Activated CD8-positive, alpha-beta memory T cell treated with anti-CD3 and anti-CD28 coated beads, Interleukin-2, amount 50 U/mL, for 1 hour (primary cell): ENCODE measurements around the gene TPPP2.
"Not testable (repeated sequence)": the region's sequence is repeated elsewhere in the genome, so short reads cannot be mapped to it uniquely, and the experiment has no call there.

Experiments used
- DNase-seq: peaks from one replicate; pipeline ENCODE4 v3.0.0-alpha.2; 2020; ENCODE audit errors: extremely low read depth

Gene TPPP2

DNA sequence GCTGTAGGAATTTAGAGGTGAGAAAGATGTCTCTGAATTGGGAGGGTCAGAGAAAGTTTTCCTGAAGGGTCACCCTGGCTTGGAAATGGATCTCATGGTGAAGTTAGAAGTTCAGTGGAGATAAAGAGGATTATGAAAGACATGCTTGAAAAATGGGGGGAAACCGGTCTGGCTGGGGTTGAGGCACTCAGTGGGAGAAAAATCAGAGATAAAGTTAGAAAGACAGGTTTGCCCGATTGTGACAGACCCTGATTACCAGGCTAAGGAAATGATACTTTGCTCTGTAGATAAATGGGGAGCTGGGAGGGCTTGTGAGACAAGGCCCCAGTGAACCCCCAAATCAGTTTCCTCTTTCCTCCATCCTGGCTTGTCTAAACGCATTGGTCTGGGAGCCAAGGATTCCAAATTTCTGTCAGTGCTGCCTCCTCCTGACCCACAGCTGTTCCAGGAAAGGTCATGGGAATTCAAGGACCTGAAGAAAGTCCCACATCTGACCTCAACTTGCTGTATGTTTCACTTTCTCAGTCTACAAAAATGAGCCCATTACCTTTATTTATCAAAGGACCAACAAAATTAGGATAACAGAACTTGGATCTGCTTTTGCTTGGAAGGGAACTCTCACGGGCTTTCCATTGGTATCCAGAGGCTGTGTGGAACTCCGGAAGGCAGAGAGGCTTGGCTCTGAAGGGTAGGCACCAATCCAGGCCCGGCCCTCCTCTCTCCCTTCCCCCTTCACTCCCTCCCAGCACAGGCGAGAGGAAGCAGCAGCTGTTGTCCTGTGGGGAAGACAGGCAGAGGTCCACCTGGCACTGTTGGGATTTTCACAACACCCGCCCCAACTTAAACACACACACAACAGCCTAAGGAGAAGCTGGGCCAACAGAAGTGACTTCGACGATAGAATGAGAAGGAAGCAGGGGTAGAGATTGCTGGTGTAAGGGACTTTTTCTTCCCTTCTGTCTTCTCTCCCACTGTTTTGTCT, 8.7 kb downstream of the TPPP2 start:
- DNase-seq = no peak

DNA sequence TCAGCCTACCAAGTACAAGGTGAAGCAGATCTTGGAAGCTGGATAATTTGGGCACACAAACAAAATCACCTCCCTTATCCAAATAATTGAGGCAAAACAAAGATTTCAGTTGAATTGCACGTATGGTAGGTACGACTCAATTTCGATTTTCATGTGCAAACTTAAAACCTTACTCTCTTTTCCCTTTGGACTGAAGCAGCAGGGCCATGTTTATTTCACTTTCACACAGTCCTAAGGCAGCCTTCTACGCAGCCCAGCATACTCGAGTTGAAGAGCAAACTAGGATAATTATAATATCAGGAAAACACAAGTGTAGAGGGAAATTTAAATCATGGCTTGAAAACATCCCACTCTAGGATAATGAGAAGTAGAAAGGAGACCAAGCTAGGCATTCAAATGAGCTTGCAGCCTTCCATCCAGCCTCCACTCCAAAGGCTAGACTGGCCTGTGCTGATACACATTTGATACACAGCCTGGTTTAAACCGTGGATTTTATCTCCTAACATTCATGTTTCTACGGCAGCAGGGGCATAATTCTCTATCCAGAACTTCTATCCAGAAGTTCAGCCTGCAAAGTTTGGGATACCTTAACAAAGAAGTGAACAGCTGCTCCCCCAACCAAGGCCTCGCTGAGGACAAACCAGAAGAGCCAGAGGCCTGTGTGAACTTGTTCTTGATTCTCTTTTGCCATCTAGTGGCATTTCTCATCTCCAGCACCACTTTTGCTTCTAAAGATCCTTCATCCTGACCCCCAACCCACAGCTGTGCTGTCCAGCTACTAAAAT, 9.8 kb downstream of the TPPP2 start:
- peak; percentile 10 for DNase-seq

DNA sequence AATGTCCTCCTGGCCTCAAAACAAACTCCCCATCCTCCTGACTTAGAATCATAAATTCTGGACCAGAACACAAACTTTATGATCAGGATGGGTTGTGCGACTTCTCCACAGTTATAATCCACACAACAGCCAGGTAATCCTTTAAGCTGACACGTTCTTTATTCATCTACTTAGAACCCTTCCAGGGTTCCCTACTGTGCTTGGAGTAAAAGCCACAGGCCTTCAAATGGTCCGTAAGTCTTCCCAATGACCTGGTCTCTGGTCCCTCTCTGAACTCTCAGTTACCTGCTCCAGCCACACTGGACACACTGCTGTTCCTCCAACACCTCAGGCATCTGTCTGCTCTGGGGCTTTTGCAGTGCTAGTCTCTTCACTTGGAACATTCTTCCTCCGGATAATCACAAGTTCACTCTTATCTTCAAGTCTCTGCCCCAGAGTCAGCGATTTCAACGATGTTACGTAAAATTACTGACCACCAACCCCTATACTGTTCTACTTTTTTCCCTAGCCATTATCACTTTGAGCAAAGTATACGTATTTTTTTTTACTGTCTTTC, 10.4 kb downstream of the TPPP2 start:
- DNase-seq = no peak

DNA sequence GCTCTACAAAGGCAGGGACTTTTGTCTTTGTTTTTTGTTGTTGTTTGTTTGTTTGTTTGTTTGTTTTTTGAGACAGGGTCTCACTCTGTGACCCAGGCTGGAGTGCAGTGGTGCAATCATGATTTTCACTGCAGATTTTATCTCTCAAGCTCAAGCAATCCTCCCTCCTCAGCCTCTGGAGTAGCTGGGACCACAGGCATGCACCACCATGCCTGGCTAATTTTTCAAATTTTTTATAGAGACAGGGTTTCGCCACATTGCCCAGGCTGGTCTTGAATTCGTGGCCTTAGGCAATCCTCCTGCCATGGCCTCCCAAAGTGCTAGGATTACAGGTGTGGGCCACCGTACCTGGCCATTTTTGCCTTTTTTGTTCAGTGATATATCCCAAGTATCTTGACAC, 10.9 kb downstream of the TPPP2 start:
- DNase-seq = not testable (repeated sequence)

DNA sequence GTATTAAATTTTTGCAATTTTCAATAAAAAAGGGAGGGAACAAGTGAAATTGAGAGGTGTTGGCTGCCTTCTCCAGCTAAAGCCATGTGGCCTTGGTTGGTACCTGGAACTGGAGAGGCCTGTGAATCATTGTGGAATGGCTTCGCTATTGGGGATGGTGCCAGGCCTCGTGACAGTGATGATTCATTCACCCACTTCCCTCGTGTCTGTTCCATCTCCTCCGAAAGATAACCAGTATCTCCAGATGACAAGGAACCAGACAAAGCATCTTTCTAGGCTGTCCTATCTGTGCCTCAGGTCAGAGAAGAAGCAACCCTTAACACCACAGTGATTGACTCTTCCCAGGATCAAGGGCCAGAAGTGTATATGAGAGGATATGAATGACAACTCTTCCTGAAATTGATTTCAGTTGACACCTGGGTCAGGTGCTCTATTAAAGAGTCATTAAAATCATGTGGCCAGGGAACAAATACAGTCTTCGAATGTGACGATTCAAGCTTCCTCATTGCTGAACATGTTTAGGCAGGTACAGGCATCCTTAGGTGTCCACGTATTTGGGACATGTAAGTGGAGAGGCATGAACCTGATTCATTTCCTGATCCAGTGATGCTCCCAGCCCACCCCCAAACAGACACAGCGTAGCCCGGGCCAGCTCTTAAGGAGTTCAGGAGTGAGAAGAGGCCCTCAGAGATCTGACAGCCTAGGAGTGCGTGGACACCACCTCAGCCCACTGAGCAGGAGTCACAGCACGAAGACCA, 11.8 kb downstream of the TPPP2 start, which contains the start of gene RNASE7:
RNASE7 (plus strand) TSS at position 687 of the 758 bp plus-strand sequence. CDS start 631 bp downstream, outside the sequence.
- no peak for DNase-seq

DNA sequence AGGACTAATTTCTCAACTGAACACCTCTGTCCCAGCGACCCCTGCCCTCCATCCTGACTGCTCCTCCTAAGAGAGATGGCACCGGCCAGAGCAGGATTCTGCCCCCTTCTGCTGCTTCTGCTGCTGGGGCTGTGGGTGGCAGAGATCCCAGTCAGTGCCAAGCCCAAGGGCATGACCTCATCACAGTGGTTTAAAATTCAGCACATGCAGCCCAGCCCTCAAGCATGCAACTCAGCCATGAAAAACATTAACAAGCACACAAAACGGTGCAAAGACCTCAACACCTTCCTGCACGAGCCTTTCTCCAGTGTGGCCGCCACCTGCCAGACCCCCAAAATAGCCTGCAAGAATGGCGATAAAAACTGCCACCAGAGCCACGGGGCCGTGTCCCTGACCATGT, 12.9 kb downstream of the TPPP2 start:
- no peak for DNase-seq

DNA sequence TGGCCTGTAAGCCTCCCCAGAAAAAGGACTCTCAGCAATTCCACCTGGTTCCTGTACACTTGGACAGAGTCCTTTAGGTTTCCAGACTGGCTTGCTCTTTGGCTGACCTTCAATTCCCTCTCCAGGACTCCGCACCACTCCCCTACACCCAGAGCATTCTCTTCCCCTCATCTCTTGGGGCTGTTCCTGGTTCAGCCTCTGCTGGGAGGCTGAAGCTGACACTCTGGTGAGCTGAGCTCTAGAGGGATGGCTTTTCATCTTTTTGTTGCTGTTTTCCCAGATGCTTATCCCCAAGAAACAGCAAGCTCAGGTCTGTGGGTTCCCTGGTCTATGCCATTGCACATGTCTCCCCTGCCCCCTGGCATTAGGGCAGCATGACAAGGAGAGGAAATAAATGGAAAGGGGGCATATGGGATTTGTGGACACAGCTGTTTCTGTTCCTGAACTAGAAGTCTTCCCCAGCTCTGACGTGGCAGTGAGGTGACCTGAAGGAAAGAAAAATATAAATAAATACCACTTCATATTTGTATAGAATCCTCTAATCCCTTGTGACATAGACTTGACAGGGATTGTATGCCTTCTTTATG, 13.5 kb downstream of the TPPP2 start:
- no peak for DNase-seq

DNA sequence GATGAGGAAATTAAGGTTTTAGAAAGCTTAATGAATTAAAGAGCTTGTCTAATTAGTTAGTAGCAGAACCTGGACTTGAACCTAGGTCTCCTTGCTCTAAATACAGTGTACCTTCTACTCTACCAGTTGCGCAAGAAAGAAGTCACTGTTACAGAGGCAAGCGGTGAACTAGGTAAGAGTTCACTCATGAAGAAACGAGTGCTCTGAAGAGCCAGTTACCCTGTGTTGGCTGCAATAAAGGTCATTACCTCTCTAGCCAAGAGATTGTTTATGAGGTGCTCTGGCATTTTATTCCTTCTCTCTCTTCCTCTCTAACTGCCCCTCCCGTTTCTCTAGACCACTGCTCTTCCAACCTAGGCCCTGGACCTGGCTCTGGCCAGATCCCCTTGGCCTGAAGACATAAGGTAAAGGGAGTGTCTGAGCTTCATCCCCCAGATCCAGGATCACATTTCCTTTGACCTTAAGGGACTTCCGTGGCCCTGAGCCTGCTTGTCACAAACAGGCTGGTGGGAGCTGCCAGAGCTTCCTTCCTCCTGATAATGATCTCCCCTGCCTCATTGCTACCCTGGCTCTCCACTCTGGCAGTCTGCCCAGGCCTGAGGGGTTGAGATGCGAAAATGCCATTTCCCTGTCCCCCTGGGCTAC, 14.1 kb downstream of the TPPP2 start:
- DNase-seq = no peak

DNA sequence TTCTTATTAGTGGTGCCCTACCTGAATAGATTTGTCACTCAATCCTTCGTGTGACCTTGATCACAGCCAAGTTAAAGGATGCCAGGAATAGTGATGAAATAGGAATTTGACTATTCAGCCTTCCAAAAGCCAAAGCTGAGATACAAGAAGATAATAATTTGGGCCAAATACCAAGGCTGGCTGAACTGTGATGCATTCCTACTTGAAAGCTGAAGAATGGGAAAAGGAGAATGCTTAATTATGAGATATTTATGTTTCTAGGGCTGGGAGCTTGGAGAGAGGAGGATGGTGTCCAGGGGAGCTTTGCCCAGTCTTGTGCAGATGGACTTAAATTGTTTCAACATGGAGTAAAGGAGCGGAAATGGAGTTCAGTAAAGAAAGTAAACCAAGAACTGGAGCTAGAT, 17.4 kb downstream of the TPPP2 start:
- no peak for DNase-seq

DNA sequence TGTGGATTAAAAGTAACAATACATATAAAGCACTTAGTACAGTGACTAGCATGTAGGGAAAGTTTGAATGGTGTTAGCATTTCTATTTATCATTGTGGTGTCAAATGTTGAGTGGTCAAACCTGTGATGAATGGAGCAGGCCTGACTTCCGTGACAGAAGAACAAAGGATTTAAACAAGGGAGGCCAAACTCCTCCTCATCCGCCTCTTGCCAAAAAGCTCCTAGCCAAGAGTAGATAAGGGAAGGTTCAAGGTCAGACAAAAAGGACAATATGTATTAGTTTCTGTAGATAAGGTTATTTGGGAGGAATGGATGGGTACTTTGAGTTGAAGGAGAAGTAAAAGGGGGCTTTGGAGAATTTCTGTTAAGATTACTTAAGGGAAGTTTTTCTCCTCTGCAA, 18.6 kb downstream of the TPPP2 start:
- no peak for DNase-seq

DNA sequence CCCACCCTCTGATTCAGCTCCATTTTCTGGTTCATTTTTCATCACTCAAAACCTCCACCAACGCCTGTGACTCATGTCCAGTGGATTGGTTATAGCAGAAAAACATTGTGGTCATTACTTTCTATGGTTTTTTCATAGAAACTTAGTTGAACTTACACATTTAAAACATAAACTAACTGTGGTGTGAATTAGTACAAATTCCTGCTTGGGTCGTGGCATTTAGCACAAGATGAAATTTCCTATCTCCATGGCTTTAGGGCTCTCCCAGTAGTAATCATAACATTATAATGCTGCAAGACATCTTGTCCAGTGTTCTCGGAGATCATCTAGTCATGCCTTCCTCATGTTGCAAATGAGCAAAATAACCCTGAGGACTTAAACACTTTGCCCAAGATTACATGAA, 19.3 kb downstream of the TPPP2 start:
- no peak for DNase-seq

DNA sequence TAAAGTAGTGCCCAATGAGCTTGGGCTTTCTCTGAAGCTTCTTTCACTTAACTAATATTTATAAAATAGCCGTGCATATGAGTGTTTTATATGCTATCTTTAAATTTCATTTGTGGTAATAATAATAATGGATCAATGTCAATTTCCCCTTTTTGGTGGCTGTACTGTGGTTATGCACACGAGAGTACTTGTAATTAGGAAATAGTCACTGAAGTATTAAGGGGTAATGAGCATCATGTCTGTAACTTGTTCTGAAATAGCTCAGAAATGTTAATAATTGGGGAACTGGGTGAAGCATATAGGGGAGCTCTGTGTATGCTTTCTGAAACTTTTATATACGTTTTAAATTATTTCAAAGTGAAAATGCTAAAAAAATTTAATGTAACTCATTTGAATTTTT, 20.6 kb downstream of the TPPP2 start:
- DNase-seq = no peak

DNA sequence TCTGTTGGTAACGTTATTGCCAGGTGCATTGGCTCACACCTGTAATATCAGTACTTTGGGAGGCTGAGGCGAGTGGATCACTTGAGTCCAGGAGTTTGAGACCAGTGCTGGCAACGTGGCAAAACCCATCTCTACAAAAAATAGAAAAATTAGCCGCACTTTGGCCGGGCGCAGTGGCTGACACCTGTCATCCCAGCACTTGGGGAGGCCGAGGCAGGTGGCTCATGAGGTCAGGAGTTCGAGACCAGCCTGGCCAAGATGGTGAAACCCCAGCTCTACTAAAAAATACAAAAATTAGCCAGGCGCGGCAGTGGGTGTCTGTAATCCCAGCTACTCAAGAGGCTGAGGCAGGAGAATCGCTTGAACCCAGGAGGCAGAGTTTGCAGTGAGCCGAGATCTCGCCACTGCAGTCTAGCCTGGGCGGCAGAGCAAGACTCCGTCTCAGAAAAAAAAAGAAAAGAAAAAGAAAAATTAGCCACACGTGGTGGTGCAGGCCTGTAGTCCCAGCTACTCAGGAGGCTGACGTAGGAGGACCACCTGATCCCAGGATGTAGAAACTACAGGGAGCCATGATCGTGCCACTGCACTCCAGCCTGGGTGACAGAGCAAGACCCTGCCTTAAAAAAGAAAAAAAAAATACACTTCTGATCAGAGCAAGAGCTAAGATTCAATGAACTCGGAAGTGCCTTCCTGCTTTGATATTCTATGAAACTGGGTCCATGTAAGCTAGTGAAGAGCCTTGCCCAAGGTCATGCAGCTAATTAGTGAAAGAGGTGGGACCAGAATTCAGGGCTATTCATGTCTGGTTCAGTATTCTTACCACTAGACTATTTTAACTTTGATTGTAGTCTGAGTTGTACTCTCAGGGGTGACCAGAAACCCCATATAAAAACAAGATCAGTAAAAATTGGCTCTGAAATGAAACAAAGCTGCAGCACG, 23.4 kb downstream of the TPPP2 start:
- DNase-seq = no peak

DNA sequence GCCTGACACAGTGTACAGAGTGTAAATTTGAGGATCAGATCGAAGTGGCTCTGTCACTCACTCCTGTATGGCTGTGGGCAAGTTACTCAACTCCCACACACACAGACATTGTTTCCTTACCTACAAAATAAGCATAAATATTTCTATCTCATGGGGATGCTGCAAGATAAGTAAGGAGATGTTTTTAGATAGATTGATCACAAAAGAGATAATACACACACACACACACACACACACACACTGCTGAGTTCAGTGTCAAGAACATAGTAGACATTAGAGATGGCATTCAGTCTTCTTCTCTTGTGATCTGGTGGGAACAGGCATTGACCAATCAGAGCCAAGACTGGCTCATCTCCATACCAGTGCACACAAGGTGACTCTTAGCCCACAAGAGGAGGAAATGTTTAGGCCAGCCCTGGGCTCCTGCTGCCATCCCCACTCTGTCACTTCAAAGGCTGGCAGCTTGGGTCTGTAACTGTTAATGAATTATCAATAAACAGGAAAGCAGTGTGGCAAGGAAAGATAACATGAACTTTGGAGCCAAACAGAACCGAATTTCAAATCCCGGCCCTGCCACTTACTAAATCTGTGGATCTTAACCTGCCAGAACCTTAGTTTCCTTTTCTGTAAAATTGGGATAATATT, 24.2 kb downstream of the TPPP2 start:
- no peak for DNase-seq

DNA sequence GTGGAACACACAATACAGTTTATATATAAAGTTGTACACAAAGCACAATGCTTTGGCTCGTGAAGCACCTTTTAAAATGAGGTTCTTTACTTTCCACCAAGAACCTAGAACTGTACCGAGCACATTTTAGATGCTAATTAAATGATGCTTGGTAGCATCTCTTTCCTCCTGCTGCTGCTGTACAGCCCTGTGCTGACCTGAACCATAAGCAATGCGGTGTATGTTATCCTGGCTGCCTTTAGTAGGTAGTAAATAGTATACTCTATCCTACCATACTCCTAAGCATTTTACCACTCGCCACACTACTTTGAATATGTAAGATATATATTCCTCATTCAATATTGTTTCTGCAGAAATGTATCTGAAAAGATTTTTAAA, 24.7 kb downstream of the TPPP2 start:
- no peak for DNase-seq

DNA sequence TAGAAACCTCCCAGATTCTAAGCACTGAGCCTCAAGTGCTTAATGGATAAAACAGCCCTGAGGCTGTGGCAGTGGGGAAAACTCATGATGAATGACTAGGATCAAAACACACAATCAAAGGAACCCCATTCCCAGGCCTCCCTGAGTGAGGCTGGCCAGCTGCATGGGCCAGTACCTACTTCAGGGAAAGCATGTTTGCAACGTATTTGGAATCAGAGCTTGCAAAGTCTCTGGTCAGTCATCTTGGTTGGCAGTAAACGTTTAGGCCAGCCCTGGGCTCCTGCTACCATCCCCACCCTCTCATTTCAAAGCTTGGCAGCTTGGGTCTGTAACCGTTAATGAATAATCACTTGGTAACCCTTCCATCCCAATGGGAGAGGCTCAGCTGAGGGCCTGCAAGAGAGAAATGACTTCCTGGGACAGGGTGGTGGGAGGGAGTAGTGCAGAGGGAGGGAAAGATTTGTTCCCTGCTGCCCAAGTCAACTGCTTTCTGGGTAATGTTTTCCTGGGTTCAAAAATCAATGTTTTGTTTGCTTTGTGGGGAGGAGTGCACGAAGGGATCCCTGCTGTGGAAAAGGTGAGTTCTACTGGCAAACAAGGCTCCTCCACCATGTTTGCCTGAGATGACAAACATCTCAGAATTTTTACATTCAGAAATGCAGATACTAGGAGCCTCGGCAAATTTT, 25.6 kb downstream of the TPPP2 start:
- DNase-seq = no peak

DNA sequence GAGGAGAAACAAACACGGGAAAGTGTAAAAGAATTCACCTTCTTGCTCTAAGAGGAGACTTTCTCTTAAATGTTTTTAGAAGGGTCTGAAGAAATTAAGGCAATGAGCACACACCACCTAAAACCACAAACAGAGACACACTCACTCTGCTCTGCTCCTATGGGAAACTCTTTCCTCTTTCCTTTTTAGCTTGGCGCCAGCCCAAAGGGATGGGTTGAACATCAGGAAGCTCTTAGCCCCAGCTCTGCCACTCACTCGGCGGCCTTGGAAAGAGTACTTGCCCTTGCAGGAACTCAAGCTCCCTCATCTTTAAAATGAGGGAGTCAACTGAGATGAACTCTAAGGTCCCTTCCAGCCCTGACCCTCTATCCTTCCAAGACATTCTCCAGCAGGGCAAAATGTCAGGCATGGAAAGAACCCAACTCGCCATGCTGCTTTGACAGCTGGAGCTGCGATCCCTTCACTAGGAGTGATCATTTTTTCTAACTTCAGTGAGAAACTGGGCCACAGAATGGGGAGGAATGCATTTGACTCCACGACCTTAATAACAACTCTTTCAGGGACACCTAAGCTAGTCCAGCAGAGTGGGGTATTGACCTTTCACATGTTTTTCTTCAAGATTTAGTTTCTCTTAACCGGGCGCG, 26.6 kb downstream of the TPPP2 start:
- DNase-seq = no peak
